ENCODE results near the gene VWA3B.
A peak's percentile ranks its signal among the peaks of the same experiment; 100 is the strongest.

Gene VWA3B

DNA sequence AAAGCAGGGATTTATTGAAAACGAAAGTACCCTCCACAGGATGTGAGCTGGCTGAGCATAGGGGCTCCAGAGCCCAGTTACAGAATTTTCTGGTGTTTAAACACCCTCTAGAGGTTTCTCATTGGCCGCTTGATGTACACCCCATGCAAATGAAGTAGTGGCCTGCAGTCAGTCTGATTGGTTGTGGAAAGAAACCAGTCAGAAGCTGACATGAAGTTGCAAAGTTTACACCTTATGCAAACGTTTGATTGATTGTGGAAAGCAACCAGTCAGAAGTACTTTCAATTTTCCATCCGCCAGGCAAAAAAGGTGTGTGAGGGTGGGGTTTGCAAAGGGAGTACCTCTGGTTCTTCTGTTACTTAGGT lies 62.3 kb downstream of the VWA3B start:
- Histone ChIP-seq H3K4me1 (ENCODE audit: insufficient read depth, low read length, poor library complexity, severe bottlenecking) (peaks cover 19% of the 10 kb centered on the region), H3K36me3 (ENCODE audit: insufficient read depth, low read length) (no peaks in the 10 kb centered on the region), H3K9ac (ENCODE audit: low read depth, low read length, poor library complexity, severe bottlenecking) (peak overlapping the region; percentile 50), H3K27me3 (ENCODE audit: insufficient read depth, low read length, poor library complexity, severe bottlenecking) (no peaks in the 10 kb centered on the region), H3F3A (ENCODE audit: low read depth) (no peaks in the 10 kb centered on the region), H3K9me3 (ENCODE audit: insufficient read depth, low read depth, low read length) (no peaks in the 10 kb centered on the region; the same call in 1 of the 2 replicates), H3K4me2 (ENCODE audit: low read depth, low read length, poor library complexity, severe bottlenecking) (peak overlapping the region; percentile 68), H3K79me2 (ENCODE audit: insufficient read depth, low read length) (no peaks in the 10 kb centered on the region), H4K20me1 (ENCODE audit: insufficient read depth, low read length, poor library complexity, severe bottlenecking) (no peaks in the 10 kb centered on the region), H2AFZ (ENCODE audit: low read length) (peak overlapping the region; percentile 74), H3K4me3 (ENCODE audit: low read length, poor library complexity, severe bottlenecking) (peak overlapping the region; percentile 68), H3K9me2 (replicated peaks; ENCODE audit: low read depth, low read length) (no peaks in the 10 kb centered on the region)
- TF ChIP-seq CTCF (conservative IDR thresholded peaks at IDR 0.05; ENCODE audit: low read length) (no peak), EZH2phosphoT487 (IDR thresholded peaks at IDR 0.05; ENCODE audit: borderline replicate concordance) (no peak)

DNA sequence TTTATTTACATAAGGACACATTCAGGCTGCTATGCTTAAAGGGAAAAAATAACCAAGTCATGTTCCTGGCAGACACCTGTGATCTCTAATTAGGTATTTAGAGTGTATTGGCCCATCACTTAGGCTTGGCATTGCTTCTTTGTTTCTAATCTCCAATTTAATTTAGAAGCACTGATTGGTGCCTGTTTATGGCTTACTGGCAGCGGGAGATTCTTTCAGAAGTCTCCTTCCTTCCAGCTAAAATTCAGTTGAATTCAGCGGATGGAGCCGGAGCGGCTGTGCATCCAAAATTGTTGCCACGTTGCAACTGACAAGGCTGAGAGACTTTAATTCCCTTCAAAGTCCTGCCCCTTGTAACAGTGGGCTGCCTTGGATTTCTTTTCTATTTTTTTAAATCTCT lies 66.5 kb downstream of the VWA3B start:
- no peaks in the 10 kb centered on the region for H3K9me3 ChIP-seq (ENCODE audit: insufficient read depth, low read depth, low read length)
- H3K9me2 ChIP-seq (replicated peaks; ENCODE audit: low read depth, low read length) = no peaks in the 10 kb centered on the region
- H3F3A ChIP-seq (ENCODE audit: low read depth) = no peaks in the 10 kb centered on the region
- H4K20me1 ChIP-seq (ENCODE audit: insufficient read depth, low read length, poor library complexity, severe bottlenecking) = no peaks in the 10 kb centered on the region
- no peaks in the 10 kb centered on the region for H3K36me3 ChIP-seq (ENCODE audit: insufficient read depth, low read length)
- no peak for TF ChIP-seq EZH2phosphoT487 (IDR thresholded peaks at IDR 0.05; ENCODE audit: borderline replicate concordance)
- no peak overlapping the region for H3K4me2 ChIP-seq (ENCODE audit: low read depth, low read length, poor library complexity, severe bottlenecking)
- no peaks in the 10 kb centered on the region for H3K79me2 ChIP-seq (ENCODE audit: insufficient read depth, low read length)
- H3K9ac ChIP-seq (ENCODE audit: low read depth, low read length, poor library complexity, severe bottlenecking) = no peak overlapping the region
- no peaks in the 10 kb centered on the region for H3K27me3 ChIP-seq (ENCODE audit: insufficient read depth, low read length, poor library complexity, severe bottlenecking)
- no peak overlapping the region for H3K4me3 ChIP-seq (ENCODE audit: low read length, poor library complexity, severe bottlenecking)
- H2AFZ ChIP-seq (ENCODE audit: low read length) = no peak overlapping the region
- H3K4me1 ChIP-seq (ENCODE audit: insufficient read depth, low read length, poor library complexity, severe bottlenecking) = peaks cover 19% of the 10 kb centered on the region

DNA sequence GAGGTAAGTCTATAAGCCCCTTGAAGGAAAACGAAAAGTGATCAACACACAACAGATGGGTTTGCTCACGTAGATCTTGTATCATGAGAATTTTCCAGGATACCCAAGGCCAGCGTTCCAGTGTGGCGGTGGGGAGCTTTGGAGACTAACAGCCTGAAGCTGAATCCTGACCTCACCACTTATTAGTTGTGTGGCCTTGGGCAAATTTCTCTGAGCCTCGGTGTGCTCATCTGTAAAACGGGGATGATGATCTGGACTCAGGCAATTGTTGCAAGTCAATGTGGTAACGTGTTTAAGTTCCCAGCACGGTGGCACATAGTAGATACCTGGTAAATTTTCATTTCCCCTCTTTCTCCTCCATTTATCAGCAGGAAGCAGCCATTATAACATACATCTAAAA lies 68.3 kb downstream of the VWA3B start:
- Histone ChIP-seq H3K9me2 (replicated peaks; ENCODE audit: low read depth, low read length) (no peaks in the 10 kb centered on the region), H3K4me3 (ENCODE audit: low read length, poor library complexity, severe bottlenecking) (no peak overlapping the region), H4K20me1 (ENCODE audit: insufficient read depth, low read length, poor library complexity, severe bottlenecking) (no peaks in the 10 kb centered on the region), H3K27me3 (ENCODE audit: insufficient read depth, low read length, poor library complexity, severe bottlenecking) (no peaks in the 10 kb centered on the region), H2AFZ (ENCODE audit: low read length) (no peak overlapping the region), H3K4me2 (ENCODE audit: low read depth, low read length, poor library complexity, severe bottlenecking) (no peak overlapping the region), H3F3A (ENCODE audit: low read depth) (no peaks in the 10 kb centered on the region), H3K9me3 (ENCODE audit: insufficient read depth, low read depth, low read length) (no peaks in the 10 kb centered on the region), H3K4me1 (ENCODE audit: insufficient read depth, low read length, poor library complexity, severe bottlenecking) (peaks cover 6% of the 10 kb centered on the region), H3K36me3 (ENCODE audit: insufficient read depth, low read length) (no peaks in the 10 kb centered on the region), H3K79me2 (ENCODE audit: insufficient read depth, low read length) (no peaks in the 10 kb centered on the region), H3K9ac (ENCODE audit: low read depth, low read length, poor library complexity, severe bottlenecking) (no peak overlapping the region)
- TF ChIP-seq EZH2phosphoT487 (IDR thresholded peaks at IDR 0.05; ENCODE audit: borderline replicate concordance) = no peak
- TF ChIP-seq CTCF (conservative IDR thresholded peaks at IDR 0.05; ENCODE audit: low read length) = no peak

- H2AFZ ChIP-seq (ENCODE audit: low read length) = no peak overlapping the region
- H3K4me2 ChIP-seq (ENCODE audit: low read depth, low read length, poor library complexity, severe bottlenecking) = no peak overlapping the region
- no peaks in the 10 kb centered on the region for H3K36me3 ChIP-seq (ENCODE audit: insufficient read depth, low read length)
- TF ChIP-seq CTCF (conservative IDR thresholded peaks at IDR 0.05; ENCODE audit: low read length) = no peak
- no peak for TF ChIP-seq EZH2phosphoT487 (IDR thresholded peaks at IDR 0.05; ENCODE audit: borderline replicate concordance)
- H3K9me2 ChIP-seq (replicated peaks; ENCODE audit: low read depth, low read length) = no peaks in the 10 kb centered on the region
- no peaks in the 10 kb centered on the region for H4K20me1 ChIP-seq (ENCODE audit: insufficient read depth, low read length, poor library complexity, severe bottlenecking)
- H3K9ac ChIP-seq (ENCODE audit: low read depth, low read length, poor library complexity, severe bottlenecking) = no peak overlapping the region
- H3K9me3 ChIP-seq (ENCODE audit: insufficient read depth, low read depth, low read length) = no peaks in the 10 kb centered on the region
- peaks cover 1% of the 10 kb centered on the region for H3K4me1 ChIP-seq (ENCODE audit: insufficient read depth, low read length, poor library complexity, severe bottlenecking)
- no peaks in the 10 kb centered on the region for H3K27me3 ChIP-seq (ENCODE audit: insufficient read depth, low read length, poor library complexity, severe bottlenecking)
- no peaks in the 10 kb centered on the region for H3K79me2 ChIP-seq (ENCODE audit: insufficient read depth, low read length)
- H3F3A ChIP-seq (ENCODE audit: low read depth) = no peaks in the 10 kb centered on the region
- H3K4me3 ChIP-seq (ENCODE audit: low read length, poor library complexity, severe bottlenecking) = no peak overlapping the region
Measured at GRCh38 chr2:98155716-98156115, 68.7 kb downstream of the VWA3B start.
